HEK293 (cell line): Measurements from ENCODE around the gene FCHSD1.

Experiments used
- CTCF ChIA-PET: fragments of 350-600 bp; formaldehyde crosslinking; extraction: SDS; loops from one replicate; lab custom pipeline; 2021; ENCODE audit warnings: antibody characterized with exemption; lab: Yijun Ruan, JAX
- POLR2A ChIA-PET: fragments of 300-600 bp; formaldehyde crosslinking; extraction: SDS; loops from one replicate; lab custom pipeline; 2020; ENCODE audit warnings: antibody characterized with exemption, inconsistent platforms; lab: Yijun Ruan, JAX
- H3K27ac ChIP-seq: fragments of 200-500 bp; sonication (Bioruptor generic); 2 replicates; pipeline ENCODE4 v1.5.1; 2014; ENCODE audit warnings: low read depth, low read length, control low read depth, inconsistent platforms; ENCODE audit errors: extremely low read depth
- H3K36me3 ChIP-seq, 2 experiments: fragments of 200-500 bp in 1 of 2; sonication (Bioruptor generic) in 1 of 2; 1 replicate in 1 of 2; 2 replicates in 1 of 2; pipeline ENCODE4 v1.5.1; 2014 to 2017; ENCODE audit warnings: inconsistent platforms in 2 of 2, low read length in 2 of 2; ENCODE audit not compliant: control insufficient read depth in 2 of 2, insufficient read depth in 1 of 2
- H3K4me1 ChIP-seq: fragments of 200-500 bp; sonication (Bioruptor generic); 2 replicates; pipeline ENCODE4 v1.5.1; 2014; ENCODE audit warnings: mild to moderate bottlenecking, low read length, inconsistent platforms; ENCODE audit not compliant: control insufficient read depth, insufficient read depth
- H3K4me3 ChIP-seq: 2 replicates; pipeline ENCODE4 v1.5.1; 2011; ENCODE audit warnings: low read depth, mild to moderate bottlenecking, control low read depth, low read length, moderate library complexity
- H3K9me3 ChIP-seq: fragments of 200-500 bp; sonication (Bioruptor generic); 2 replicates; pipeline ENCODE4 v1.5.1; 2014; ENCODE audit warnings: low read depth, low read length, inconsistent platforms; ENCODE audit not compliant: control insufficient read depth, insufficient read depth
- EGR2 ChIP-seq: fragments of 450-650 bp; formaldehyde crosslinking; IDR thresholded peaks from 2 replicates; pipeline ENCODE4 v1.5.1; 2016; ENCODE audit warnings: low read depth, missing biosample characterization, missing genetic modification characterization
- GFI1B ChIP-seq: fragments of 450-650 bp; formaldehyde crosslinking; IDR thresholded peaks from 2 replicates; pipeline ENCODE4 v1.5.1; 2016; ENCODE audit warnings: missing biosample characterization, missing genetic modification characterization
- HOXD13 ChIP-seq: sonication (generic); formaldehyde crosslinking; IDR thresholded peaks from 2 replicates; pipeline ENCODE4 v1.8.0; 2022; ENCODE audit warnings: missing genetic modification reagents, borderline replicate concordance
- PBX3 ChIP-seq: sonication (generic); formaldehyde crosslinking; IDR thresholded peaks from 2 replicates; pipeline ENCODE4 v1.8.1; 2022; ENCODE audit warnings: mild to moderate bottlenecking, moderate library complexity, missing genetic modification reagents
- PRDM1 ChIP-seq: fragments of 450-650 bp; formaldehyde crosslinking; IDR thresholded peaks from 2 replicates; pipeline ENCODE4; 2016; ENCODE audit warnings: missing biosample characterization, missing genetic modification characterization
- PRDM10 ChIP-seq: fragments of 450-650 bp; formaldehyde crosslinking; IDR thresholded peaks from 2 replicates; pipeline ENCODE4 v1.5.1; 2016; ENCODE audit warnings: missing biosample characterization, missing genetic modification characterization
- ZFHX2 ChIP-seq: fragments of 450-650 bp; formaldehyde crosslinking; conservative IDR thresholded peaks from 2 replicates; pipeline ENCODE4 v1.5.1; 2016; ENCODE audit warnings: missing biosample characterization, missing genetic modification characterization
- ZFP3 ChIP-seq: fragments of 450-650 bp; formaldehyde crosslinking; IDR thresholded peaks from 2 replicates; pipeline ENCODE4 v1.5.1; 2016; ENCODE audit warnings: low read depth, missing biosample characterization, missing genetic modification characterization
- ZNF202 ChIP-seq: fragments of 450-650 bp; formaldehyde crosslinking; IDR thresholded peaks from 2 replicates; pipeline ENCODE4 v1.5.1; 2016; ENCODE audit warnings: missing biosample characterization, missing genetic modification characterization, borderline replicate concordance
- ZNF548 ChIP-seq: fragments of 450-650 bp; formaldehyde crosslinking; IDR thresholded peaks from 2 replicates; pipeline ENCODE4 v1.5.1; 2016; ENCODE audit warnings: missing biosample characterization, missing genetic modification characterization
- ZSCAN30 ChIP-seq: fragments of 450-650 bp; IDR thresholded peaks from 2 replicates; pipeline ENCODE4 v1.5.1; 2018; ENCODE audit warnings: missing biosample characterization, mild to moderate bottlenecking, missing genetic modification characterization, moderate library complexity

FCHSD1 gene

GRCh38 chr5:141669520-141669919 is 18.3 kb upstream of the FCHSD1 start (continued):
- TF ChIP-seq PBX3 (CRISPR knock-in tag): no peak
- no peak for TF ChIP-seq ZNF548 (tag by site-specific recombination)
- TF ChIP-seq HOXD13 (CRISPR knock-in tag): no peak
- no peak for TF ChIP-seq ZNF202
- TF ChIP-seq ZSCAN30: no peak
- TF ChIP-seq, all 188 proteins: peak for 0

- H3K4me1 ChIP-seq: no peaks in the 10 kb centered on the region
- ChIA-PET POLR2A (interaction anchor here (0.7 to 1.5 kb wide), 2 partner anchors 32 kb away, joined by 4 to 5 read pairs; partner anchors contain the start of genes HDAC3 and RELL2), CTCF (interaction anchor here (0.5 to 2.4 kb wide), 11 partner anchors 9 to 356 kb away, joined by 3 to 12 read pairs (median 3); partner anchors contain the start of genes ARAP3 and PCDHGB5)
- H3K27ac ChIP-seq: no peak overlapping the region
- H3K9me3 ChIP-seq: no peaks in the 10 kb centered on the region
- H3K4me3 ChIP-seq: no peak overlapping the region
- TF ChIP-seq EGR2 (tag by site-specific recombination) (peak; percentile 97), ZFHX2 (tag by site-specific recombination) (peak; percentile 98), GFI1B (tag by site-specific recombination) (no peak)
- H3K36me3 ChIP-seq: peaks cover 0 to 9% of the 10 kb centered on the region in 2 experiments; a peak in 1 of 3 replicates
Observed at GRCh38 chr5:141668601-141669265, 17.5 kb upstream of the FCHSD1 start.

GRCh38 chr5:141665995-141666940 is 15.1 kb upstream of the FCHSD1 start:
- H3K4me3 ChIP-seq: no peak overlapping the region
- ChIA-PET CTCF (interaction anchor here (0.6 to 3.7 kb wide), 11 partner anchors 10 to 486 kb away, joined by 3 to 19 read pairs (median 6); partner anchors contain the start of gene RNF14), POLR2A (no interaction called here)
- H3K4me1 ChIP-seq: no peaks in the 10 kb centered on the region
- H3K9me3 ChIP-seq: no peaks in the 10 kb centered on the region
- H3K27ac ChIP-seq: no peak overlapping the region
- peak; percentile 97 for TF ChIP-seq PRDM1 (tag by site-specific recombination)
- TF ChIP-seq ZFP3 (tag by site-specific recombination): no peak
- TF ChIP-seq PRDM10 (tag by site-specific recombination): peak; percentile 30; the same call in 1 of the 2 replicates
- no peaks in the 10 kb centered on the region for H3K36me3 ChIP-seq
